H9 (cell line): ENCODE results near the gene ZNF784. TPM values are rescaled to one million over a fixed set of nuclear protein-coding genes. Genes with fewer than 3 reads are reported as not detected.
A peak's percentile ranks its signal among the peaks of the same experiment; 100 is the strongest.

Experiments
- DNase-seq: peaks from one replicate; pipeline ENCODE4 v3.0.0-alpha.2; 2017
- H2AFZ ChIP-seq: one replicate; pipeline ENCODE4 v1.6.1; 2013; ENCODE audit warnings: mild to moderate bottlenecking, low read length, control low read depth, moderate library complexity
- H2AK5ac ChIP-seq: 2 replicates; pipeline ENCODE4 v1.6.1; 2013; ENCODE audit warnings: low read length, control low read depth, mixed read lengths; ENCODE audit not compliant: insufficient read length
- H2BK120ac ChIP-seq: one replicate; pipeline ENCODE4 v1.6.1; 2013; ENCODE audit warnings: low read depth, mild to moderate bottlenecking, low read length, control low read depth, inconsistent platforms; ENCODE audit not compliant: poor library complexity, severe bottlenecking
- H2BK12ac ChIP-seq: 2 replicates; pipeline ENCODE4 v1.6.1; 2013; ENCODE audit warnings: low read length, control low read depth, mixed read lengths, low read depth; ENCODE audit not compliant: insufficient read length
- H2BK15ac ChIP-seq: 2 replicates; pipeline ENCODE4 v1.6.1; 2013; ENCODE audit warnings: low read depth, low read length, control low read depth
- H2BK20ac ChIP-seq: one replicate; pipeline ENCODE4 v1.6.1; 2013; ENCODE audit warnings: low read depth, mild to moderate bottlenecking, low read length, control low read depth, inconsistent platforms; ENCODE audit not compliant: poor library complexity, severe bottlenecking
- H2BK5ac ChIP-seq: 2 replicates; pipeline ENCODE4 v1.6.1; 2013; ENCODE audit warnings: low read length, control low read depth, mixed read lengths; ENCODE audit not compliant: insufficient read length
- H3K14ac ChIP-seq: 2 replicates; pipeline ENCODE4 v1.6.1; 2013; ENCODE audit warnings: low read length, control low read depth; ENCODE audit not compliant: insufficient read depth
- H3K18ac ChIP-seq: 2 replicates; pipeline ENCODE4 v1.6.1; 2013; ENCODE audit warnings: low read depth, mild to moderate bottlenecking, mixed read lengths, low read length, control low read depth; ENCODE audit not compliant: insufficient read length
- H3K23ac ChIP-seq: 2 replicates; pipeline ENCODE4 v1.6.1; 2013; ENCODE audit warnings: low read length, control low read depth, mixed read lengths, low read depth; ENCODE audit not compliant: insufficient read length
- H3K23me2 ChIP-seq: 2 replicates; pipeline ENCODE4 v1.6.1; 2013; ENCODE audit warnings: low read depth, mild to moderate bottlenecking, mixed read lengths, low read length, control low read depth; ENCODE audit not compliant: insufficient read length, poor library complexity, severe bottlenecking
- H3K27ac ChIP-seq: 2 replicates; pipeline ENCODE4 v1.5.1; 2013; ENCODE audit warnings: low read length, control low read depth, mixed read lengths, low read depth; ENCODE audit not compliant: insufficient read length
- H3K27me3 ChIP-seq: 2 replicates; pipeline ENCODE4 v1.6.1; 2013; ENCODE audit warnings: low read length, control low read depth, inconsistent platforms; ENCODE audit not compliant: insufficient read depth
- H3K4ac ChIP-seq: 2 replicates; pipeline ENCODE4 v1.6.1; 2013; ENCODE audit warnings: low read depth, mild to moderate bottlenecking, control low read depth, inconsistent platforms, low read length, moderate library complexity
- H3K4me1 ChIP-seq: 2 replicates; pipeline ENCODE4 v1.6.1; 2013; ENCODE audit warnings: low read length, control low read depth, inconsistent platforms; ENCODE audit not compliant: insufficient read depth
- H3K4me2 ChIP-seq: 2 replicates; pipeline ENCODE4 v1.6.1; 2013; ENCODE audit warnings: low read length, control low read depth, mixed read lengths; ENCODE audit not compliant: insufficient read length, insufficient read depth
- H3K56ac ChIP-seq: 2 replicates; pipeline ENCODE4 v1.6.1; 2013; ENCODE audit warnings: low read depth, mild to moderate bottlenecking, mixed read lengths, low read length, control low read depth; ENCODE audit not compliant: insufficient read length
- H3K79me1 ChIP-seq: 2 replicates; pipeline ENCODE4 v1.6.1; 2013; ENCODE audit warnings: low read depth, mild to moderate bottlenecking, moderate library complexity, low read length, control low read depth, inconsistent platforms; ENCODE audit not compliant: insufficient read depth, poor library complexity, severe bottlenecking
- H3K79me2 ChIP-seq: 2 replicates; pipeline ENCODE4 v1.6.1; 2013; ENCODE audit warnings: low read length, control low read depth, inconsistent platforms; ENCODE audit not compliant: insufficient read depth
- H3K9ac ChIP-seq: 2 replicates; pipeline ENCODE4 v1.6.1; 2013; ENCODE audit warnings: low read length, control low read depth, mixed read lengths; ENCODE audit not compliant: insufficient read length; ENCODE audit errors: extremely low read depth
- H3K9me3 ChIP-seq: one replicate; pipeline ENCODE4 v1.6.1; 2013; ENCODE audit warnings: low read depth, low read length, inconsistent platforms; ENCODE audit not compliant: control insufficient read depth
- H3T11ph ChIP-seq: one replicate; pipeline ENCODE4 v1.6.1; 2013; ENCODE audit warnings: mild to moderate bottlenecking, low read length, control low read depth, inconsistent platforms
- H4K20me1 ChIP-seq: one replicate; pipeline ENCODE4 v1.6.1; 2013; ENCODE audit not compliant: control insufficient read depth, insufficient read length, insufficient read depth
- H4K5ac ChIP-seq: 2 replicates; pipeline ENCODE4 v1.6.1; 2013; ENCODE audit warnings: low read depth, mild to moderate bottlenecking, mixed read lengths, low read length, control low read depth; ENCODE audit not compliant: insufficient read length
- H4K8ac ChIP-seq: replicated peaks from 2 replicates; pipeline ENCODE4 v1.6.1; 2013; ENCODE audit warnings: low read length, control low read depth, mixed read lengths, low read depth; ENCODE audit not compliant: insufficient read length
- H4K91ac ChIP-seq: 2 replicates; pipeline ENCODE4 v1.6.1; 2013; ENCODE audit warnings: low read depth, mild to moderate bottlenecking, moderate library complexity, mixed read lengths, low read length, control low read depth; ENCODE audit not compliant: insufficient read length
- H3K27ac Mint-ChIP-seq, 3 experiments: 2 replicates in 2 of 3; 3 replicates in 1 of 3; pipeline ENCODE4 v1.8.0; 2020 to 2021; ENCODE audit warnings: mixed read lengths in 3 of 3, mild to moderate bottlenecking in 1 of 3, moderate library complexity in 1 of 3
- H3K27me3 Mint-ChIP-seq: 2 replicates; pipeline ENCODE4 v1.8.0; 2021; ENCODE audit warnings: low read depth, mild to moderate bottlenecking, moderate library complexity, mixed read lengths
- H3K36me3 Mint-ChIP-seq, 3 experiments: 2 replicates in 2 of 3; 3 replicates in 1 of 3; pipeline ENCODE4 v1.8.0; 2020 to 2021; ENCODE audit warnings: low read depth in 3 of 3, mixed read lengths in 3 of 3; ENCODE audit not compliant: insufficient read depth in 1 of 3
- H3K4me1 Mint-ChIP-seq, 2 experiments: 2 replicates each; pipeline ENCODE4 v1.8.0; 2020; ENCODE audit warnings: mixed read lengths in 2 of 2
- H3K4me3 Mint-ChIP-seq, 2 experiments: 2 replicates in 1 of 2; 3 replicates in 1 of 2; pipeline ENCODE4 v1.8.0; 2020 to 2021; ENCODE audit warnings: mild to moderate bottlenecking in 2 of 2, mixed read lengths in 2 of 2, moderate library complexity in 1 of 2
- H3K9me3 Mint-ChIP-seq, 2 experiments: 2 replicates in 1 of 2; 3 replicates in 1 of 2; pipeline ENCODE4 v1.8.0; 2020; ENCODE audit warnings: mild to moderate bottlenecking in 2 of 2, mixed read lengths in 2 of 2, moderate library complexity in 1 of 2
- CTCF ChIP-seq: fragments of 200-600 bp; sonication (generic); conservative IDR thresholded peaks from 3 replicates; pipeline ENCODE4 v1.8.0; 2021; ENCODE audit warnings: antibody characterized with exemption, mild to moderate bottlenecking
- WGBS: extraction: QIAGEN DNeasy Blood & Tissue Kit; methylation state at CpG from one replicate; pipeline ENCODE4 v1.1.7; 2013; ENCODE audit warnings: missing lambda C conversion rate, low lambda C conversion rate, mixed read lengths; ENCODE audit not compliant: insufficient read length; ENCODE audit errors: extremely low coverage; 5-methylcytosine and 5-hydroxymethylcytosine counted together
- total RNA-seq: library from RNA; stranded (reverse); gene quantifications from 2 replicates; pipeline ENCODE4 v1.2.1, GENCODE V29; 2021

Gene ZNF784
- total RNA-seq, 1 experiment from 2014 or later, result 10.7 TPM

- Mint-ChIP-seq H3K9me3 (no peaks in the 10 kb centered on the region; a peak in 1 of 5 replicates), H3K4me1 (peaks cover 20 to 34% of the 10 kb centered on the region in 2 experiments), H3K4me3 (peak overlapping the region; percentile 100), H3K36me3 (peaks cover 10 to 15% (median 14%) of the 10 kb centered on the region in 3 experiments), H3K27me3 (peaks cover 2% of the 10 kb centered on the region; the same call in 1 of the 2 replicates), H3K27ac (peak overlapping the region; percentile 98 to 100 (median 99))
- Histone ChIP-seq H2AK5ac (no peak overlapping the region), H3K27me3 (no peaks in the 10 kb centered on the region), H3K9me3 (no peaks in the 10 kb centered on the region), H4K8ac (no peak overlapping the region), H2BK20ac (no peak overlapping the region), H3K4me1 (0 out of 2 replicates have a peak, but pooled peaks cover 2% of the 10 kb centered on the region), H3K79me1 (peaks cover 6% of the 10 kb centered on the region), H4K20me1 (no peaks in the 10 kb centered on the region), H3K18ac (peak overlapping the region; percentile 15), H2BK120ac (no peak overlapping the region), H3K9ac (peak overlapping the region; percentile 94), H3K23me2 (peaks cover 7% of the 10 kb centered on the region), H4K5ac (no peak overlapping the region), H2AFZ (no peak overlapping the region), H3K4ac (no peak overlapping the region), H2BK5ac (no peak overlapping the region), H2BK15ac (no peak overlapping the region), H3K23ac (no peak overlapping the region), H2BK12ac (no peak overlapping the region), H3K79me2 (peaks cover 10% of the 10 kb centered on the region; the same call in 1 of the 2 replicates), H3T11ph (no peak overlapping the region), H3K56ac (no peak overlapping the region), H3K27ac (no peak overlapping the region), H3K14ac (peak overlapping the region; percentile 69), H4K91ac (no peak overlapping the region), H3K4me2 (peak overlapping the region; percentile 85)
- TF ChIP-seq CTCF, result no peak
- no peak for DNase-seq
- no CpG with 5 or more reads among the region's 9 CpGs for WGBS
Measured at GRCh38 chr19:55635334-55635717, 11.0 kb upstream of the ZNF784 start.
